GM23338 (cell line): ENCODE measurements around the gene GIMAP2.

ENCODE experiments used
- CTCF ChIP-seq, 2 experiments: fragments of 200-600 bp in 1 of 2; sonication (generic) in 1 of 2; conservative IDR thresholded peaks; 2 replicates each; pipeline versions ENCODE4 v1.5.1 to v1.6.1; 2016 to 2017; ENCODE audit warnings: antibody characterized with exemption in 2 of 2, low read depth in 2 of 2, mild to moderate bottlenecking in 2 of 2, moderate library complexity in 1 of 2
- EZH2phosphoT487 ChIP-seq: fragments of 200-600 bp; sonication (generic); IDR thresholded peaks from one replicate; pipeline ENCODE4 v1.8.1; 2018; ENCODE audit warnings: antibody characterized with exemption; ENCODE audit not compliant: unreplicated experiment
- REST ChIP-seq: IDR thresholded peaks from one replicate; pipeline ENCODE4 v1.6.1; 2018; ENCODE audit warnings: antibody characterized with exemption; ENCODE audit not compliant: unreplicated experiment

DNA sequence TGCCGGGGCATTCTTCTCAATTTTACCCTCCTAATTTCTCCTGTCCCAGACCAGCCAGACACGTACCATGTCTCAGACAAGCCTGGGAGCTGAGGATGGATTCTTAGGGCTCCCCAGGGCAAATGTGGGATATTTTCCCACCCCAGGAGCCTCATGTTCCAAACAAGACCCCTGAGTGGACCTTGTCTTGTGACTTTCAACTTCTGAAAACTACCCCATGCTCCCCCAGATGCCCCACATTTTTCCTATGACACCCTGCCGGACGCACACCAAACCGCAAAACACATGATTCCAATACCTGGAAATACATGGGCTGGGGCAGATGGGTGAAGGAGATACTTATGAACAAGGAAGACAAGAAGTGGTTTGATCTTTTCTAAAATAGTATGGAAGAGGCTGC is 52.6 kb downstream of the GIMAP2 start:
- TF ChIP-seq REST (no peak), CTCF (conservative IDR thresholded peaks at IDR 0.05; ENCODE audit: low read depth in 2 of 2) (no peak), EZH2phosphoT487 (no peak)
